CD14-positive monocyte (primary cell): Measurements from ENCODE around the gene PDZD7. TPM values are rescaled to one million over a fixed set of nuclear protein-coding genes. Genes with fewer than 3 reads are reported as not detected.

ENCODE experiments used
- DNase-seq, 3 donors: peaks; one replicate each; pipeline ENCODE4 v3.0.0-alpha.2; 2011 to 2022
- H2AFZ ChIP-seq: 2 replicates; pipeline ENCODE4 v1.6.0; 2012; ENCODE audit warnings: mild to moderate bottlenecking, low read depth, low read length, inconsistent platforms; ENCODE audit not compliant: insufficient read depth, poor library complexity, severe bottlenecking
- H3K27ac ChIP-seq, 2 donors: 1 replicate in 1 of 2; 2 replicates in 1 of 2; pipeline ENCODE4 v1.5.1; 2012 to 2013; ENCODE audit warnings: low read length in 2 of 2, control low read depth in 1 of 2, inconsistent platforms in 1 of 2, low read depth in 1 of 2, mild to moderate bottlenecking in 1 of 2
- H3K27me3 ChIP-seq, 2 donors: one replicate each; pipeline versions ENCODE4 v1.6.0 to v1.6.1; 2011 to 2013; ENCODE audit warnings: low read length in 2 of 2; ENCODE audit not compliant: control insufficient read depth in 2 of 2, insufficient read depth in 2 of 2
- H3K36me3 ChIP-seq, 2 donors: replicated peaks in 1 of 2; 1 replicate in 1 of 2; 2 replicates in 1 of 2; pipeline versions ENCODE4 v1.5.1 to v1.6.1; 2012 to 2013; ENCODE audit warnings: low read length in 2 of 2, control low read depth in 1 of 2, inconsistent platforms in 1 of 2, mild to moderate bottlenecking in 1 of 2; ENCODE audit not compliant: insufficient read depth in 2 of 2, control insufficient read depth in 1 of 2
- H3K4me1 ChIP-seq, 2 donors: 1 replicate in 1 of 2; 2 replicates in 1 of 2; pipeline versions ENCODE4 v1.5.1 to v1.6.1; 2012 to 2013; ENCODE audit warnings: low read length in 2 of 2, control low read depth in 1 of 2, inconsistent platforms in 1 of 2, mild to moderate bottlenecking in 1 of 2, moderate library complexity in 1 of 2; ENCODE audit not compliant: insufficient read depth in 2 of 2, control insufficient read depth in 1 of 2
- H3K4me2 ChIP-seq: replicated peaks from 2 replicates; pipeline ENCODE3; 2012; ENCODE audit warnings: low read length, moderate library complexity, mild to moderate bottlenecking; ENCODE audit not compliant: poor library complexity, severe bottlenecking; ENCODE audit errors: extremely low read depth
- H3K4me3 ChIP-seq, 3 experiments: fragments of 200-600 bp in 1 of 3; sonication (generic) in 1 of 3; replicated peaks in 1 of 3; 1 replicate in 2 of 3; 2 replicates in 1 of 3; pipeline ENCODE4 v1.5.1; 2011 to 2013; ENCODE audit warnings: low read length in 3 of 3, mild to moderate bottlenecking in 3 of 3, control low read depth in 2 of 3, low read depth in 2 of 3, inconsistent platforms in 1 of 3, moderate library complexity in 1 of 3
- H3K79me2 ChIP-seq: 2 replicates; pipeline ENCODE4 v1.6.0; 2012; ENCODE audit warnings: mild to moderate bottlenecking, control low read depth, inconsistent platforms, low read length, moderate library complexity; ENCODE audit not compliant: insufficient read depth
- H3K9ac ChIP-seq: 2 replicates; pipeline ENCODE4 v1.6.0; 2017; ENCODE audit warnings: low read length, mild to moderate bottlenecking; ENCODE audit not compliant: insufficient read depth, poor library complexity, severe bottlenecking
- H3K9me3 ChIP-seq, 2 donors: replicated peaks in 1 of 2; 1 replicate in 1 of 2; 2 replicates in 1 of 2; pipeline versions ENCODE4 v1.5.1 to v1.6.1; 2012 to 2013; ENCODE audit warnings: low read length in 2 of 2, control low read depth in 1 of 2; ENCODE audit not compliant: control insufficient read depth in 1 of 2, insufficient read depth in 1 of 2
- H4K20me1 ChIP-seq: 2 replicates; pipeline ENCODE4 v1.6.0; 2012; ENCODE audit warnings: mild to moderate bottlenecking, low read length, control low read depth, moderate library complexity; ENCODE audit not compliant: insufficient read depth
- H3K27ac Mint-ChIP-seq, 7 donors: one replicate each; pipeline ENCODE4 v1.8.0; 2020; ENCODE audit warnings: mild to moderate bottlenecking in 7 of 7, mixed read lengths in 7 of 7, moderate library complexity in 6 of 7, inconsistent platforms in 2 of 7
- H3K27me3 Mint-ChIP-seq, 3 donors: one replicate each; pipeline ENCODE4 v1.8.0; 2021 to 2022; ENCODE audit warnings: low read depth in 3 of 3, mild to moderate bottlenecking in 3 of 3, mixed read lengths in 3 of 3, moderate library complexity in 3 of 3, inconsistent platforms in 1 of 3
- H3K36me3 Mint-ChIP-seq, 2 donors: one replicate each; pipeline ENCODE4 v1.8.0; 2020; ENCODE audit warnings: mixed read lengths in 2 of 2, inconsistent platforms in 1 of 2, mild to moderate bottlenecking in 1 of 2
- H3K4me1 Mint-ChIP-seq: one replicate; pipeline ENCODE4 v1.8.0; 2020; ENCODE audit warnings: mild to moderate bottlenecking, mixed read lengths
- H3K4me3 Mint-ChIP-seq, 2 donors: one replicate each; pipeline ENCODE4 v1.8.0; 2020; ENCODE audit warnings: mild to moderate bottlenecking in 2 of 2, mixed read lengths in 2 of 2, moderate library complexity in 1 of 2
- H3K9me3 Mint-ChIP-seq, 7 donors: one replicate each; pipeline ENCODE4 v1.8.0; 2020 to 2022; ENCODE audit warnings: mixed read lengths in 7 of 7, mild to moderate bottlenecking in 6 of 7, moderate library complexity in 6 of 7, inconsistent platforms in 2 of 7
- WGBS: methylation state at CpG from one replicate; pipeline ENCODE4 v1.1.5; 2013; ENCODE audit warnings: missing lambda C conversion rate; ENCODE audit not compliant: insufficient coverage; 5-methylcytosine and 5-hydroxymethylcytosine counted together
- intact Hi-C, 2 donors: fragments of 100-400 bp; cut with micrococcal nuclease; formaldehyde crosslinking; loops; one replicate each; pipeline versions ENCODE4 v1.15.0 to v1.15.1; 2023
- polyA plus RNA-seq, 3 donors: library from polyadenylated mRNA; depleted of rRNA in 1 of 3; unstranded in 2 of 3; stranded (reverse) in 1 of 3; fragments of 300-500 nt in 2 of 3; fragments of >200 nt in 1 of 3; fragmentation: Illumina TruSeq in 2 of 3; gene quantifications; 1 replicate in 2 of 3; 2 replicates in 1 of 3; pipeline ENCODE4 v1.2.3, GENCODE V29; 2012 to 2021
- TF ChIP-seq, protein P1 (sequence below): fragments of 200-600 bp; IDR thresholded peaks from one replicate; pipeline ENCODE4 v1.8.0; 2022; ENCODE audit warnings: antibody characterized with exemption, mild to moderate bottlenecking

Gene PDZD7
- polyA plus RNA-seq, 3 donors = 0.73 TPM; not detected in 2

GRCh38 chr10:101012525-101013364 lies 18.2 kb downstream of the PDZD7 start:
- TF ChIP-seq, protein P1, sequence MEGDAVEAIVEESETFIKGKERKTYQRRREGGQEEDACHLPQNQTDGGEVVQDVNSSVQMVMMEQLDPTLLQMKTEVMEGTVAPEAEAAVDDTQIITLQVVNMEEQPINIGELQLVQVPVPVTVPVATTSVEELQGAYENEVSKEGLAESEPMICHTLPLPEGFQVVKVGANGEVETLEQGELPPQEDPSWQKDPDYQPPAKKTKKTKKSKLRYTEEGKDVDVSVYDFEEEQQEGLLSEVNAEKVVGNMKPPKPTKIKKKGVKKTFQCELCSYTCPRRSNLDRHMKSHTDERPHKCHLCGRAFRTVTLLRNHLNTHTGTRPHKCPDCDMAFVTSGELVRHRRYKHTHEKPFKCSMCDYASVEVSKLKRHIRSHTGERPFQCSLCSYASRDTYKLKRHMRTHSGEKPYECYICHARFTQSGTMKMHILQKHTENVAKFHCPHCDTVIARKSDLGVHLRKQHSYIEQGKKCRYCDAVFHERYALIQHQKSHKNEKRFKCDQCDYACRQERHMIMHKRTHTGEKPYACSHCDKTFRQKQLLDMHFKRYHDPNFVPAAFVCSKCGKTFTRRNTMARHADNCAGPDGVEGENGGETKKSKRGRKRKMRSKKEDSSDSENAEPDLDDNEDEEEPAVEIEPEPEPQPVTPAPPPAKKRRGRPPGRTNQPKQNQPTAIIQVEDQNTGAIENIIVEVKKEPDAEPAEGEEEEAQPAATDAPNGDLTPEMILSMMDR = peak; percentile 80
- peaks cover 12 to 28% (median 20%) of the 10 kb centered on the region in 3 donors for H3K27me3 Mint-ChIP-seq
- Histone ChIP-seq H3K9ac (no peak overlapping the region), H3K79me2 (no peaks in the 10 kb centered on the region), H3K4me2 (no peak overlapping the region), H3K4me1 (peaks cover 6 to 8% of the 10 kb centered on the region in 2 donors), H3K27ac (no peak overlapping the region), H3K9me3 (no peaks in the 10 kb centered on the region), H3K4me3 (no peak overlapping the region), H2AFZ (no peak overlapping the region), H3K36me3 (no peaks in the 10 kb centered on the region), H4K20me1 (no peaks in the 10 kb centered on the region), H3K27me3 (peaks cover 0 to under 1% of the 10 kb centered on the region in 2 donors)
- no peaks in the 10 kb centered on the region for H3K36me3 Mint-ChIP-seq
- peaks cover 0 to 3% (median 0%) of the 10 kb centered on the region in 7 donors for H3K9me3 Mint-ChIP-seq
- H3K4me1 Mint-ChIP-seq = peaks cover 19% of the 10 kb centered on the region
- intact Hi-C loops = loop anchor here in 1 of 2 donors (5.0 kb wide), 1 partner anchor 45 kb away; the partner anchor contains the start of gene SEMA4G
- peak; percentile 62 to 87 (median 75) for DNase-seq
- H3K4me3 Mint-ChIP-seq = peak overlapping the region in 1 of 2 donors; percentile 24
- 10% methylated on average over 4 of the region's 14 CpGs for WGBS
- H3K27ac Mint-ChIP-seq = peak overlapping the region in 4 of 7 donors; percentile 1 to 75 (median 25)

- no peak overlapping the region for H3K27ac Mint-ChIP-seq
- intact Hi-C loops = loop anchor here in 1 of 2 donors (5.0 kb wide), 1 partner anchor 44 kb away; the partner anchor contains the start of gene SEMA4G
- H3K36me3 ChIP-seq = no peaks in the 10 kb centered on the region
- no peaks in the 10 kb centered on the region for H4K20me1 ChIP-seq
- no peaks in the 10 kb centered on the region for H3K27me3 ChIP-seq
- H3K4me3 Mint-ChIP-seq = no peak overlapping the region
- no peak overlapping the region for H3K9ac ChIP-seq
- WGBS = 85% methylated on average over 7 of the region's 22 CpGs
- peaks cover 5 to 8% of the 10 kb centered on the region in 2 donors for H3K4me1 ChIP-seq
- no peaks in the 10 kb centered on the region for H3K9me3 ChIP-seq
- TF ChIP-seq, protein P1 = no peak
- H3K4me1 Mint-ChIP-seq = peaks cover 16% of the 10 kb centered on the region
- H3K27ac ChIP-seq = no peak overlapping the region
- H3K27me3 Mint-ChIP-seq = peaks cover 3 to 18% (median 16%) of the 10 kb centered on the region in 3 donors
- H3K79me2 ChIP-seq = no peaks in the 10 kb centered on the region
- H3K4me3 ChIP-seq = no peak overlapping the region
- H3K36me3 Mint-ChIP-seq = peaks cover 0 to 5% of the 10 kb centered on the region in 2 donors
- no peak overlapping the region for H2AFZ ChIP-seq
- DNase-seq = no peak
- H3K9me3 Mint-ChIP-seq = peaks cover 0 to 3% (median 0%) of the 10 kb centered on the region in 7 donors
- H3K4me2 ChIP-seq = no peak overlapping the region
Observed at GRCh38 chr10:101011517-101012423, 19.2 kb downstream of the PDZD7 start.
